Activated CD4-positive, alpha-beta T cell treated with anti-CD3 and anti-CD28 coated beads for 24 hours (primary cell): Measurements from ENCODE around the gene PRC1.

Experiments
- DNase-seq, 2 donors: peaks; one replicate each; pipeline ENCODE4 v3.0.0-alpha.2; 2020; ENCODE audit warnings: low read depth in 2 of 2

PRC1 gene

GRCh38 chr15:90955624-90956273, 38.6 kb downstream of the PRC1 start:
- no peak for DNase-seq

- peak; percentile 79 to 86 for DNase-seq
These were observed 39.4 kb downstream of the PRC1 start, which contains the start of gene RCCD1 for GRCh38 chr15:90954712-90955623. TSS of gene RCCD1 (plus strand) at chr15:90954884. CDS start at chr15:90956735, 1,851 bp downstream.

- no peak for DNase-seq
These were observed 40.2 kb downstream of the PRC1 start for GRCh38 chr15:90953947-90954711.

GRCh38 chr15:90952901-90953677, 41.2 kb downstream of the PRC1 start:
- no peak for DNase-seq

- no peak for DNase-seq
These were observed 43.7 kb downstream of the PRC1 start for GRCh38 chr15:90950676-90951075.

- DNase-seq: no peak
These were observed 44.2 kb downstream of the PRC1 start for GRCh38 chr15:90949979-90950675.

- DNase-seq: no peak
These were observed 45.8 kb downstream of the PRC1 start for GRCh38 chr15:90948506-90948905.

- DNase-seq: no peak
These were observed 46.6 kb downstream of the PRC1 start for GRCh38 chr15:90947577-90948357.

GRCh38 chr15:90946941-90947576, 47.3 kb downstream of the PRC1 start:
- no peak for DNase-seq

- no peak for DNase-seq
These were observed 47.8 kb downstream of the PRC1 start for GRCh38 chr15:90946538-90946937.

- DNase-seq: no peak
These were observed 49.2 kb downstream of the PRC1 start for GRCh38 chr15:90945091-90945490.

GRCh38 chr15:90942354-90943120, 51.8 kb downstream of the PRC1 start:
- DNase-seq: no peak

GRCh38 chr15:90941038-90941437, 53.3 kb downstream of the PRC1 start:
- DNase-seq: no peak

GRCh38 chr15:90939756-90940155, 54.6 kb downstream of the PRC1 start:
- DNase-seq: no peak

GRCh38 chr15:90938261-90938660, 56.1 kb downstream of the PRC1 start:
- no peak for DNase-seq

GRCh38 chr15:90936823-90937222, 57.5 kb downstream of the PRC1 start:
- no peak for DNase-seq

GRCh38 chr15:90934949-90935751, 59.2 kb downstream of the PRC1 start, which contains the start of gene UNC45A:
TSS of gene UNC45A (plus strand) at chr15:90935285. CDS start at chr15:90935325, 40 bp downstream.
- DNase-seq: peak; percentile 95 to 97
